GM12801 (cell line): ENCODE results near the gene TRIL.

Experiments used
- CTCF ChIP-seq: IDR thresholded peaks from one replicate; pipeline ENCODE4 v1.5.1; 2011; ENCODE audit warnings: control low read depth; ENCODE audit not compliant: insufficient read length; ENCODE audit errors: extremely low read depth

The TRIL gene

GRCh38 chr7:28961972-28962371, 3.8 kb upstream of the TRIL start:
- TF ChIP-seq CTCF, result no peak

- TF ChIP-seq CTCF, result no peak
Measured at GRCh38 chr7:28960071-28960840, 2.1 kb upstream of the TRIL start.

GRCh38 chr7:28958980-28959347, 834 bp upstream of the TRIL start:
- TF ChIP-seq CTCF, result no peak

- no peak for TF ChIP-seq CTCF
Measured at GRCh38 chr7:28957751-28958234, 337 bp downstream of the TRIL start.

- TF ChIP-seq CTCF, result no peak
Measured at GRCh38 chr7:28957064-28957750, 923 bp downstream of the TRIL start.

GRCh38 chr7:28956608-28957063, 1.5 kb downstream of the TRIL start:
- TF ChIP-seq CTCF, result no peak

- no peak for TF ChIP-seq CTCF
Measured at GRCh38 chr7:28955718-28956607, 2.2 kb downstream of the TRIL start.
